GM19372 (cell line): ENCODE results near the gene WNT5A.

Experiments used
- ATAC-seq: cut with Tn5 transposase; IDR thresholded peaks from one replicate; pipeline ENCODE4 v1.9.1; 2021; ENCODE audit warnings: mild to moderate bottlenecking, low read depth, moderate library complexity; ENCODE audit not compliant: unreplicated experiment

WNT5A gene

DNA sequence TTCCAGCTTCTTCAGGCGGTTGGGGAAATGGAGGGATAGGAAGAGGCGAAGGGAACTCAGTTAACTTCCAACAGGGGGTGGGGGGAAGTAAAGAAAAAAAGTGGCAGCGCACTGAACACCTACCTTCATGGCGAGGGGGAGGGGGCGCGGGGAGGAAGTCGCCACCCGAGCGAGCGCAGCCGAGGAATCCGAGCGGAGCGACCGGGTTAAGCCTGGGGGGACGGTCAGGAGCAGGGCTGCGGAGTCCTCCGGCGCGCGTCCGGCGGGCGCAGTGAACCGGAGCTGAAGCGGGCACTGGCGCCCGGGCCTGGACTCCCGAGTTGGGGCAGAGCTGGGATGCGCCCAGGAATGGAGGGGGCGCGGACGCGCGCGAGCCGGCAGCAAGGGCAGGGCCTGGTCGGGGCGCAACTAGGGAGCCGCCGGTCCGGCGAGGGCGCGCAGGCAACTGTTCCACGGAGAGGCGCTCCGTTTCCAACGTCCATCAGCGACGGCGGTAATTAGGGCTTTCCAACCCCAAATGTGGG lies at the start of gene WNT5A:
TSS of gene WNT5A (minus strand) at position 450 of the 524 bp plus-strand sequence. CDS start at position 129, 321 bp downstream.
- no peak for ATAC-seq

DNA sequence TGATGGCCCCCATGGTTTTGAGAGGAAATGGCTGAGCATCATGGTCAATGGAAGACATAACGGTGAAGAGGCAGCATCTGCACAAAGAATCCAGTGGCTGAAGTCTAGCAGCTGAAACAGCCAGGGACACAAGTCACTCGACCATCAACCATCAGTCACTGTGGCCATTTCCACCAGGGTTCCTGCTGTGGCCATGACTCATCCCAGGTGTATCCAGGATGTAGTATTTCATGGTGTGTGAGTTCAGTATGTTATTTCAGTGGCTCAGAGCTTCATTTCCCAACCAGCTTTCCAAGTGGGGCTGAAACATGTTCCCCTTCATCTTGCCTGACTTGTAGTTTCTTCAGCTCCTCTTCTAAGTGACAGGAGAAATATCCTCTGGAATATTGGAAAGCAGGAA lies 47.8 kb upstream of the WNT5A start:
- no peak for ATAC-seq

DNA sequence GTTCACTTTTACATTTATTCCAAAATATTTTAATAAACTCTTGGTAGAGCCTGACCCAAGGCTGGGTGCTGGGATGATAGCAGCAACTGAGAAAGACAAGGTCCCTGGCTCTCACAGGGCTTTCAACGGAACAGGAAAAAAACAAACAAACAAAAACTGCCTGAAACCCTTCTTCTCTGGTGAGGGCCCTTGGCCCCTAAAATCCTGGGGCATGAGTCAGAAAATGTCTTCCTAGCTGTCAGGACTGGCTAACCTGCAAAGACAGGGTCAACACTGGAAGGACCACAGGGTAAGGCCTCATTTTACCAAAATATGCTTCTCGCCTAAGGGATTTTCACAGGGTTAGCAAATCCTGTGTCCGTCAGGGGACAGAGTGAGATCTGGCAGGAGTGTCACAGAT lies 45.7 kb upstream of the WNT5A start:
- ATAC-seq: no peak

DNA sequence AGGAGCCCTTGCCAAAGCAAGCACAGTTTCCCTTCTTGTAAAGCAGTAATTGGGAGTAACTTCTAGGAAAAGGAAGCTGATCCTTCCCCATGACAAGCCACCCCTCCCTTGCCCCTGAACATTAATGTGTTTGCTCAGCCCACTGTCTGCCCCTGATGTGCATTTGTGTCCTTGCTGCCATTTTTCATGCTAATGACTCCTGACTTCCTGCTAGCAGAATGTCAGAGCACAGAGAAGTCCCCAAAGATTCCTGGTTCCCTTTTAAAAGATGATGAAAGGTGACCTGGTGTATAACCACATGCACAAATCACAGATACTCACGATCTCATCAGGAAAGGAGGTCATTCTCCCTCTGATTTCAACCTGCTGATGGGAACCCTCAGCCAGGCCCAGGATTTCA lies 44.2 kb upstream of the WNT5A start:
- no peak for ATAC-seq

DNA sequence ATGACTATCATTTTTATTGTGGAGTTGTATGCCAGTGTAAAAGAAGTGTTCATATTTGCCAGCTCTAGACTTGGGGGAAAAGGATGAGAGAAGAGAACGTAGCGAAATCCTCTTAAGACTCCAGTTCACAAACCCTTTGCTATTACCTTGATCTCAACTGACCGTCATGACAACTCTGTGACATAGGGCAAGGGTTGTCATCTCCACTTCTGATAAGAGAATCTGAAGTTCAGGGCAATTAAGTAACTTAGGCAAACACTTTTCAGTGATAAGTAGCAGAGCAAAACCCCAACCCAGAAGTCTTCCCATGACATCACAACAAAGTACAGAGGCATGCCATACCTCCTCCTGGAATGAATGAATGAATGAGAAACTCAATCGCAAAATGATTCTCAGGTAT lies 40.3 kb upstream of the WNT5A start:
- no peak for ATAC-seq

DNA sequence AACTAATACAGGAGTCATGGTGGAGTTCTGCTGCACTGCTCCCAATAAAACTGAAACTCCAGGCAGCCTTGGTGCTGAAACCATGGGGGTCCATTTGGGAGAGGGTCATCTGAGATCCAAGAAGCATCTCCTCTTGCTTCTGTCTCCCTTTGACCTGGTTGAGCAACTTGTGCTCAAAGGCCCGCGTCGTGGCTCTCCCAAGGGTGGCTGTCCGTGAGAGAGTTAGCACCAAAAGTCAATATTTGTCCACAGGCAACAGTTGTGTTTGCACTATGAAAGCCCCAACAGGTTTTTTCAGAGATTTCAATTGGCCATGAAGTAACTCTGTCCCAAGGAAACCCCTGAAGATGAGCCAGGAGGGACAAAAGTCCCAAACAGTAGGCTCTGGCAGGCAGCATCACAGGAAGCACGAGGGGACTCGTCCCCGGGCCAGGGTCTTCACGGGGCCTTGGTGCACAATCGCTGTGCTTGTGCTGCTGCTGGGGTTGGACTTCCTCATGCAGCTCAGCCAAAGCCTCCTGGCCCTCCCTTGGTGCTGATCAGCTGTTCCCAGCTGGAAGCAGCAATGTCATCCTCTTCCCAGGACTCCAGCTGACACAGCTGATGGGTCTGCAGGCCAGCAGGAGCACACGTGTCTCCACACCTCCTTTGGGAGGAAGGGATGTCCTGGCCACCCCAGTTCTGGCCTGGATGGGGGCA lies 39.4 kb upstream of the WNT5A start:
- no peak for ATAC-seq

DNA sequence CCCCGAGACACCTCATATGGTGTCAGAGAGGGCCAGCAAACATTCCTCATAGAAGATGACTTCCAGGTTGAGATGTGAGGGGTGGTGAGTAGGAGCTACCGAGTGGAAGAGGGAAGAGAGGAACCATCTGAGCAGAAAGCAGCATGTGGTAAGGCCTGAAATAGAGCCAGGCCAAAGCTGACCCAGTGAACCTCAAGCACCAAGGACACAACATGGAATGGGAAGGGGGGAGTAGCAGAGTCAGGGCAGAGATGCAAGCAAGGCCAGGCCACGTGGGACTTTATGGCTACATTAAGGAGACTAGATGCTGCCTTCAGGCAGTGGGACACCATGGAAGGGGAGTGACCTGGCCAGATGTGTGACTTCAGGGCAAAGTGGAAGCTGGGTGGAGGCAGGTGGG lies 38.3 kb upstream of the WNT5A start:
- no peak for ATAC-seq

DNA sequence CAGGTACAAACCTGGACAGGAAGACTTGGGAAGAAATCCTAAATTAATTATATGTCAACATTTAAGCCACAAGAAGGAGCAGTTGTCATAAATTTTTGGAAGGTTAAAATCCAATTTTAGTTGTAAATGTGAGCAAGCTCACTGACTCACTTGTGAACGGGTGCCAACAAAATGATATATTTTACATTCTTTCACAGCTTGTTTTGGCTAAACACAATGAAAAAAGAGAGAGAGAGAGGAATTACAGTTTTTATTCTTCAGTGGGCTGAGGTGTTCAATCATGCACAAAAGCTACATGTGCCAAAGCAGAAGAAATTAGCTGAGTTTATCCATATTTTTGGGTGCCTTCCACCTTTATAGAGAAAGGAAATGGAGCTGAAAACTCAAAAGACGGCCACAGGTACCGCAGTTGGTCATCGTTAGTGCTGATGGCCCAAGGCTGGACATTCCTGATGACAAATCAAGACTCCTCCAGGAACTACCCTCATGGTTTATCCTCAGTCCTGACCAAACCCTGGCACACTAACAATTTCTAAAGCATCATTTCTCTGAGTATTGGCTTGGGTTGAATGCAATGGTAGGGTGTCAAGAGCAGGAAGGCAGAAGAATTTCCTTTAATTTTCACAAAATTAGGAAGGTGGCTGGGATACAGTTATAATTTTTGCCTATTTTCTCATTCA lies 37.6 kb upstream of the WNT5A start:
- no peak for ATAC-seq

DNA sequence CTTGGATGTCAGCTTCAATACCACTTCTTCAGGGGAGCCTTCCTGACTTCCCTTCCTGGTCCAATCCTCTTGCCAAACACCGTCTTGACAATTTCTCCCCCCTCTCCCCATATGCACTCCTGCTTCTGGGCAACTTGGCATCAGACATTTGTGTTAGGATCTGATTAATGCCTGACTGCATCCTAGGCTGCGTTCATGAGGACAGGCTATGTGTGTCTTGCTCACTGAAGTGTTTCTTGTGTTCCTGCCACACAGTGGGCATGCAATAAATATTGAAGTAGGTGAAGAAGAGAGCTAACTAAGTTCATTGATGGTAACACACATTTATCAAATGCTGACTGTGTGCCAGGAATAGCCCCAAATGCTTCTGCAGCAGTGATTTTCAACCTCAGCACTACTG lies 36.4 kb upstream of the WNT5A start:
- no peak for ATAC-seq

DNA sequence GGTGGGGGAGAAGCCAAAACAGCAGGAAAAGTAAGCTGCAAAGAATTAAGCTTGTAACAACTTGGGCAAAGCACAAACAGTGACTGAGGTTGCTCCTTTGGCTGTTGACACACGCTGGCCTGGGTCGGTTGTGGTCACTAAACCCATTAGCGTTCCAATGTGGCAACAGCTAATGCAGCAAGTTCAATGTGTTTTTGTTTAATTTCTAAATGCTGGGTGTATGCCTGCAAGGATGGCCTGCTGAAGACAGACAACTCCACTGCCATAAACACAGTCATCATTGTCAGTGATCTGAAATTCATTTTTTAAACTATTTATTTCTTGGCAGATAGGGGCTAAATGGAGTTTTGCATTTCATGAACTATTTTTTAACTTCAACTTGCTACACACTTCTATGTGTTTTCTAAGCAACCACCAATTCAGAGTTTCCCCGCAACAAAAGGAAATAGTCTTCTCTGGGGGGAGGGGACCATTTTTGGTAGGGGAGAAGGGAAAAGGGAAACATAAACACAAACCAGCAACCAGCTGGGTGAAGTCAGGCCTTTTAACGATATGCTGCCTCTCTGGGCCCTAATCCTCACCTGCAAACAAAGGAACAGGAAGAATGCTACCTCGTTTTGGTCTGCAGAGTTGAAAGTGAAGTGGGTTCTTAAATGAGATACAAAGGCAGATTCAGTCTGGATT lies 34.8 kb upstream of the WNT5A start:
- ATAC-seq: no peak

DNA sequence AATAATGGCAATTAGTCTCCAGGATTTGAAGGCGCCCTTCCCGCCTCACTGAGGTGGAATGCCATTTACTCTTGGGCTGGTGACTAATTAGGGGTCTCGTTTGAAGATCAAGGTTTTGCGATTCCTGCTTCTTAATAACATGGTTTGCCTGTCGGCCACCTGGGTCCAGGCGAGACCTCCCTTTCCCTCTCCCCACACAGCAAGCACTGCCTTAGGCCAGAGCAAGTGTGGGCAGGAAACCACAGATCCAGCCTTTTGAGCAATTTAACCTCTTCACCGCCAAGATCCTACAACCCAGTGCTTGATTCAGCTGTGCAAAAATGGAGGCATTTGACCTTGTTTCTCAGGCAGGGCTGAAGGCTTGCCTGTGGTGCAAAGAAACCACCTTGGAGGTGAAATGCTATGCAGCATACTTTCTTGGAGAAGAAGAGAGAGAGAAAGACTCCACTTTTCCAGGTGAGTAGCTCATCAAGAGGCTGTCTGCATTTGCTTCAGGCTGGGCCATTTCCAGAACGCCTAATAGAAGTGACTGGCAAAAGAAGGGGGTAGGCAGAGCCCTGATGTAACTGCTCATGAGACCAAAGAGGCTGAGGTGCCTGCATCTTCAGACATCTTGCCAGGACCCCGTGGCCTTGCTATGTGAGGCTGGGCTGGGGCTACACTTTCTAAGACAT lies 34.1 kb upstream of the WNT5A start:
- ATAC-seq: no peak

DNA sequence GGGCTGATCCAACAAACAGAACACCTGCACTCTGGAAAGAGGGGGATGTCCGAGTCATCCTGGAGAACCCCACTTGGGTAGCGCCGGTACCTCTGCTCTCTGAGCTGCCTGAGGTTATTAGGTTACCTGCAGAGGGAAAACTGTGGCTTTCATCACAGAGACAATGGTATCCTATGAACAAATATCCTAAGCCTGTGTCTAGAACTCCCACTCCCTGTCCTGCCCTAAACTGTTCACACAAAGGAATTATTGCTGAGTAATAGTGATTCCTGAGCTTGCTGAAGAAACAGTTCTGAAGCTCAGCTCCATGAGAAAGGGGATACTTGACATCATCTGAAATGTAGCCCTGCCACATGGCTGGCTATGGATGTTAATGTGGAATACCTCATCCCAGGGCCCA lies 31.9 kb upstream of the WNT5A start:
- ATAC-seq: no peak

DNA sequence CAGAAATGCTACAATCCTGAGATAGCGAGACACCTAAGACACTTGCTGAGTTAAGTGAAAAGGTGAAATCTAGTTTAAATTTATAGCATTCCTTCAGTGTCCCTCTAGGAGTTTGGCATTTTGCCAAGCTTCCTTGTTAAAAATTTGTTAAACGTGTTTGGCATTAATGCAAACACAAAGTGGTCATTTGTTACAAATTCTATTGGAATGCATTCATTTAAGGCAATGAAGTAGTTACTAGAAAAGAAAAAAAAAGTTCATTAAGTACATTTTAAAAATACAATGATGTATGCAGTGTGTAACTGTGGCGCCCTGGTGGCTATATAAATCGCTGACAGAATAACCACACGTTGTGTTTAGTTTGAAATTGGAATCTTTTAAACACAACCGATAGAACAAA lies 31.3 kb upstream of the WNT5A start:
- ATAC-seq: no peak

DNA sequence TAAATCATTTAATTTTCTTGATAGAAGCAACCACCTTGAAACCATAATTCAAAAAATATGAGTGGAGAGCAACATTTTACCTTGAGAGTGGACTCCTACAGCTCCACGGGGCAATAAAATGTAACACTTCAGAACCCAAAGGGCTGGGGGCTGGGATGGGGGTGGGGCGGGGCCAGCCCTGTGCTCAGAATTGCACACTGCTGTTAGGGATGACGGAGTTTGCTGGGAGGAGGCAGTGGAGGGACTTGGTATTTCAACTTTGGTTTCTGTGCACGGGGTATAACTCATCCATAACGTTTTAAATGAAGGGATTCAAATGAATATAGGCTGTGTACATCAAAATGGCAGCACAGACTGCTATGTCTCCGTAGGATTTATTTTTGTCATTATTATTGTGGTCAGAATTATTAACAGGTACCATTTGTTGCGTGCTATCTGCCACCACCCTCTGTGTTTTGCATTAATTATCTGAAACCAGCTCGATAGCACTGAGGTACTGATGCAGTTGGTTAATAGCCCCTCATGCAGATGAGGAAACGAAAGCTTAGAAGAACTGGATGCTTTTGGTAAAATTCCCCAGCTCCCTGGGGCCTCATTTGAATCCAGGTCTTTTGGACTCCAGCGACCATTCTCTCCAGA lies 29.4 kb upstream of the WNT5A start:
- ATAC-seq: no peak

DNA sequence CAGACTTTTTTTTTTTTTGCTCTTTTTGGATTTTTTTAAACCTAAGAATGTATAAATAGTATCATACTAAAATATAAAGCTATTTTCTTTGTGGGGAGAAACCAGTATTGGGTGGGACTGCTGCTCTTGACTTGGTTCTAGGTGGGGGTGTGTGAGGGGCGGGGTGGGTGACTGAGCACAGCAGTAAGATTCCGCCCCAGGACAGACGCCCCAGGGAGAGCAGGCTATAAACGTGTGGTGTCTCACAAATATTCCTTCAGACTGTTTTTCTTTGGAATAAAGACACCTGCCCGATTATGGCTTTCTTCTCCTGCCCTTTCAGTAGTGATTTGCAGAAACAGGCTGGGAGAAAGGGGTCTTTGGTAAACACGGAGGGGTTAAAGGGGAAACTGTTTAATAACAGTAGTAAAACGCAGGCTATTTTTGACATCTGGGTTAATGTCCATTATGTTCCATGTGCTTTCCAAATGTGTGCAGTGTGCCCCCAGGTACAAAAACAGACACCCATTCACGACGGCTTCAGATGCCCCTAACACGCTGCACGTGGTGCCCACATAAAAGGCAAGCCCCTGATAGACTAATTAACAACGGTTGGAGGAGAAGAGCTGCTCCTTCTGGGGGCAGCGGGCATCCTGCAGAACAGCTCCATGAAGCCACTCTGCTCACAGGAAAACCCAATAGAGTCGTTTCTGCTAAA lies 28.6 kb upstream of the WNT5A start:
- ATAC-seq: no peak

DNA sequence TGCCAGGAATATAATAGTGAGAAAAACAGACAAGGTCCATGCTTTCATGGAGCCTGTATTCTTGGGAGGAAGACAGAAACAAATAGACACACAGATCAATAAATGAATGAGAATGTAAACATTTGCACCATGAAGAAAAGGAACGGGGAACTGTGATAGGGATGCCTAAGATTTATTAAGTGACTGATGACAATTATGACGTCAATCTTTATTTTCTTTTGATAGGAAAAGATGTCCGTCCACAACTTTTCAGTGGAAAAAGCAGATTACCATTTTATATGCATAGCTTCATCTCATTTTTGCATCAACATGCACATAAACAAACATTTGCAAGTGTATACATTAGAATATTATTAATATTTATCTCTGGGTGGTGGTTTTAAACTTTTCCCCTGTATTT lies 27.9 kb upstream of the WNT5A start:
- no peak for ATAC-seq

DNA sequence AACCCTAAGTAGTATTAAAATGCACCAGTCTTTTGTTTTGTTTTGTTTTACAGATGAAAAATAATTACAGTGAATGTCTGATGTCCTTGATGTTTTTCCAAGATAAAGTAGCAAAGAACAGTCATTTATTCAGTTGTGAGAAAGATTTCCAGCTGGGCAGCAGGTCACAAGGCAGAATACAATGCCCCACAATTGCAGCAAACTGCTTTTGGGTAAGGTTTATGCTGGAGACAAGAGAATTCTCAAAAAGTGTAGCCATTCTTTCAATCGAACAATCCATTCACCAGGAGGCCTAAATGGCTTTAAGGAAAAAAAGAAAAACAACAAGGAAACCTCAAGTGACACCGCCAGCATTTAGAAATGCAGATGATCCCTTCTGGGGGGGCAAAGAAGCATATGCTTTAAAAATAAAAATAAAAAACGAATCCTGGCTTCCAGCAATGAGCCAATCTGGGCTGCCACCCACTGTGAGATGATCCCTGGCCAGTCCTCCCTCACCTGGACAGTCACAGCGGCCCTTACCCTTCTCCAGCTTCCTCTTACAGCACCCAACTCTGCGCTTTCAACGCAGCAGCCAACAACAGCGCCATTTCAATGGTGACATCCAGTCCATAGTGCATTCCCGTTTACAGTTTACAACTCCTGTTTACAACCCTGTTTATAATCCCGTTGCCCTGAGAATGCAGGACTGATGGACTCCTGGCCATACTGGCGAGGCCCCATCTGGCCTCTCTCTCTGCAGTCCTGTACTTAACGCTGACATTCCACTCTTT lies 25.7 kb upstream of the WNT5A start:
- no peak for ATAC-seq

DNA sequence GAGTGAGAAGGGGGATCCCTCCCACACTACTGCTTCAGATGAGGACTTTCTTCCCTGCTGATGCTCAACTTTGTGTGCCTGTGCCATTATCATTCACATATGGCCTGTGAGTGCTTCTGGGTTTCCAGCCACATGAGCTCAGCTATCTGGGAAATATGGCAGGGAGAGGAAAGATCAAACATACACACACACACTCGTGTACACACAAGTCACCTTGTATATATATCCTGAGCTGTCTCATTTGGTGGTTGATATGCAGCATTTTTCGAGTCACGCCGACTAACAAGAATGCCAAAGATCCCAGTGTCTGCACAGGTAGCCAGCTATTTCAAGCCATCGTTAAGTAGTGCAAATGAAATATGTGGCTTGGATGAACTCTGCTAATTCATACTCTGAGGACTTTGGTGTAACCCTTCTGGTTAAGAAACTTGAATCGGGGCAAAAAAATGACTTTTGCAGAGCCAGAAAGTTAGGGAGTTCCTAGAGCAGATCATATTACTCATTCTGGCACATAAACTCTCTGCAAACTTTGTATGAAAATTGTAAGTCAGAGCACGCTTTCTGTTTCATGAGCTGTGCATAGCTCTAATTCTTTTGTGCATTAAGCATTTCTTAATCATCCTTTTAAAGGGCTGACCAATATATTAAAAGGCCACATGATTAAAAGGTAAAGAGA lies 24.9 kb upstream of the WNT5A start:
- no peak for ATAC-seq

DNA sequence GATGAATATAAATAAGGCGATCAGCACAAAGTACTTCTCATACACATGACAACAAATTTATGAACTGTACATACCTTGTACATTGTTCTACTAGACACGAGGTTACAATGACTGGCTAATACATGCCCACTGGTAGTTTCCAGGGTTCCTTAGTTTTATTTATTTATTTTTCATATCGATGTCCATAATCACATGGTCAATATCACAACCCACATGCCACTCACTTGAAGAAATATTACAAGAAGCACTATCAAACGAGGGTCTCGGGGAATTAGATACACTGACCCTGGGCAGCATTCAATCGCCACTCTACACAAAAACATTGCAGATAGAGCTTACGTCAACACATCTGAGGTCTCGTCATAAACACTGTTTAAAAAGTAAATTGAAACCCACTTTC lies 21.2 kb upstream of the WNT5A start:
- no peak for ATAC-seq
